ENCODE results near the gene ATRNL1.

ATRNL1 gene

GRCh38 chr10:115861864-115862263 lies 768.7 kb downstream of the ATRNL1 start:
- no peak for DNase-seq (ENCODE audit: low read depth, low spot score)
- no peaks in the 10 kb centered on the region for H3K4me1 ChIP-seq (ENCODE audit: insufficient read depth, insufficient read length)
- H3K36me3 ChIP-seq (ENCODE audit: insufficient read depth, insufficient read length, low read length) = no peaks in the 10 kb centered on the region
- TF ChIP-seq YY1 (IDR thresholded peaks at IDR 0.05; ENCODE audit: insufficient read depth, insufficient read length) (no peak), SUZ12 (IDR thresholded peaks at IDR 0.05; ENCODE audit: extremely low read depth, insufficient read depth, insufficient read length) (no peak), ZNF274 (IDR thresholded peaks at IDR 0.05; ENCODE audit: low read depth, low read length) (no peak)
- no peak overlapping the region for H3K9ac ChIP-seq (ENCODE audit: insufficient read length, low read depth)
- no peak overlapping the region for H3K4me3 ChIP-seq (ENCODE audit: insufficient read length, low read depth)
- no peaks in the 10 kb centered on the region for H3K27me3 ChIP-seq (ENCODE audit: insufficient read depth, insufficient read length)
- no peaks in the 10 kb centered on the region for H3K9me3 ChIP-seq (ENCODE audit: insufficient read depth, low read length)

DNA sequence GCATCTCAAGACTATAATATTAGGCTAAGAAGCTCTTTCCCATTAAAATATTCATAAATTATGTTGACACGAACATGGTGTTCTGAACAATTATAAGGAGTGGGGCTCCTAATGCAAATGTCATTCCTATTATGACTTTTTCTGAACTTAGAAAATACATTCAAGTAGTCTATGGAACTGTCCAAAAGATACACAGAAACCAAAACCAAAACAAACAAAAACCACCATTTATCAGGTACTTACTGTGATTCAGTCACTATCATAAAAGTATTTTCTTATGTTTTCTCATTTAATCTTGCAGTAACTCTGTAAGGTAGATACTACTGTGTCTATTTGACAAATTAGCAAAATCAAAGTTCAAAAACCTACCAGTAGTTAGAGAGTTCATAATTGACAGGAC lies 773.0 kb downstream of the ATRNL1 start:
- no peaks in the 10 kb centered on the region for H3K36me3 ChIP-seq (ENCODE audit: insufficient read depth, insufficient read length, low read length)
- no peaks in the 10 kb centered on the region for H3K4me1 ChIP-seq (ENCODE audit: insufficient read depth, insufficient read length)
- H3K4me3 ChIP-seq (ENCODE audit: insufficient read length, low read depth) = no peak overlapping the region
- H3K9me3 ChIP-seq (ENCODE audit: insufficient read depth, low read length) = no peaks in the 10 kb centered on the region
- no peak for DNase-seq (ENCODE audit: low read depth, low spot score)
- H3K9ac ChIP-seq (ENCODE audit: insufficient read length, low read depth) = no peak overlapping the region
- no peaks in the 10 kb centered on the region for H3K27me3 ChIP-seq (ENCODE audit: insufficient read depth, insufficient read length)
- TF ChIP-seq YY1 (IDR thresholded peaks at IDR 0.05; ENCODE audit: insufficient read depth, insufficient read length) = no peak
- TF ChIP-seq SUZ12 (IDR thresholded peaks at IDR 0.05; ENCODE audit: extremely low read depth, insufficient read depth, insufficient read length) = no peak
- TF ChIP-seq ZNF274 (IDR thresholded peaks at IDR 0.05; ENCODE audit: low read depth, low read length) = no peak

DNA sequence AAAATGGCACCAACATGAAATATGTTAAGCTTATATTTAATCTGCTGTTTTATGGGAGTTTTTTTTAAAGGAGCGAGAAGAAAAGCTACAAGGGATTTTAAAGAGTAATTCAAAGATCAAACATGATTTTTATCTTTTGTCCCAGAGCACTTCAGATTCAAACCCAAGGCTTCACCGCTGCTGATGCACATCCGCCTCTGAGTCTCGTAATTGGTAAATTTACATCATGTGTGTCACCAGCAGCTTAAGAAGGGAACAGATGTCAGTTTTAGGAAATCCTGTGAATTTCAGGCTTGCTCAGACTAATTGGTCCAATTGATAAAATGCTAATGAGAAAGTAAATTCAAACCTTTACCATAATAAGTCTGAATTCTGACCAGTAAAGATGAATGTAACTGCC lies 773.5 kb downstream of the ATRNL1 start:
- Histone ChIP-seq H3K27me3 (ENCODE audit: insufficient read depth, insufficient read length) (no peaks in the 10 kb centered on the region), H3K4me1 (ENCODE audit: insufficient read depth, insufficient read length) (no peaks in the 10 kb centered on the region), H3K4me3 (ENCODE audit: insufficient read length, low read depth) (no peak overlapping the region), H3K9ac (ENCODE audit: insufficient read length, low read depth) (no peak overlapping the region), H3K9me3 (ENCODE audit: insufficient read depth, low read length) (no peaks in the 10 kb centered on the region), H3K36me3 (ENCODE audit: insufficient read depth, insufficient read length, low read length) (no peaks in the 10 kb centered on the region)
- no peak for DNase-seq (ENCODE audit: low read depth, low spot score)
- no peak for TF ChIP-seq SUZ12 (IDR thresholded peaks at IDR 0.05; ENCODE audit: extremely low read depth, insufficient read depth, insufficient read length)
- TF ChIP-seq ZNF274 (IDR thresholded peaks at IDR 0.05; ENCODE audit: low read depth, low read length) = no peak
- no peak for TF ChIP-seq YY1 (IDR thresholded peaks at IDR 0.05; ENCODE audit: insufficient read depth, insufficient read length)

- DNase-seq (ENCODE audit: low read depth, low spot score) = no peak
- Histone ChIP-seq H3K9ac (ENCODE audit: insufficient read length, low read depth) (no peak overlapping the region), H3K9me3 (ENCODE audit: insufficient read depth, low read length) (no peaks in the 10 kb centered on the region), H3K36me3 (ENCODE audit: insufficient read depth, insufficient read length, low read length) (no peaks in the 10 kb centered on the region), H3K27me3 (ENCODE audit: insufficient read depth, insufficient read length) (no peaks in the 10 kb centered on the region), H3K4me3 (ENCODE audit: insufficient read length, low read depth) (no peak overlapping the region), H3K4me1 (ENCODE audit: insufficient read depth, insufficient read length) (no peaks in the 10 kb centered on the region)
- TF ChIP-seq ZNF274 (IDR thresholded peaks at IDR 0.05; ENCODE audit: low read depth, low read length) (no peak), YY1 (IDR thresholded peaks at IDR 0.05; ENCODE audit: insufficient read depth, insufficient read length) (no peak), SUZ12 (IDR thresholded peaks at IDR 0.05; ENCODE audit: extremely low read depth, insufficient read depth, insufficient read length) (no peak)
These were observed 774.1 kb downstream of the ATRNL1 start for GRCh38 chr10:115867305-115867704.

DNA sequence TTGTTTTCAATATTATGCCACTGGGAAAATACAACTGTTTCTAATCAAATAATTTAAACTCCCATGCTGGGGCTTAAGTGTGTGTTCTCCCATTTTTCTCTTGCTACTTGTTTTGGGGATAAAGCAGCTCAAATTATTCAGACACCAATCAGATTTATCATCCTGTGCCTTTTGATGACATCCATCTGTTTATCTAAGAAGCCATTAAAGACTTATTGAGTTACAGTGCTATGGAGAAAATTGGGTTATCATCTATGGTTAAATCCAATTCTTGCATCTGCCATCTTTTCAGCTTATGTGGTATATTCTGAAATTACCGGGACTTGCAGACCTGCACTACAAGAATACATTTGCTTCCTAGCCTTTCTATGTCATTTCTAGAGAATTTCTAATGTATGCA lies 778.7 kb downstream of the ATRNL1 start:
- TF ChIP-seq YY1 (IDR thresholded peaks at IDR 0.05; ENCODE audit: insufficient read depth, insufficient read length) (no peak), ZNF274 (IDR thresholded peaks at IDR 0.05; ENCODE audit: low read depth, low read length) (no peak), SUZ12 (IDR thresholded peaks at IDR 0.05; ENCODE audit: extremely low read depth, insufficient read depth, insufficient read length) (no peak)
- no peaks in the 10 kb centered on the region for H3K4me1 ChIP-seq (ENCODE audit: insufficient read depth, insufficient read length)
- no peak for DNase-seq (ENCODE audit: low read depth, low spot score)
- no peak overlapping the region for H3K9ac ChIP-seq (ENCODE audit: insufficient read length, low read depth)
- no peaks in the 10 kb centered on the region for H3K36me3 ChIP-seq (ENCODE audit: insufficient read depth, insufficient read length, low read length)
- H3K4me3 ChIP-seq (ENCODE audit: insufficient read length, low read depth) = no peak overlapping the region
- H3K27me3 ChIP-seq (ENCODE audit: insufficient read depth, insufficient read length) = no peaks in the 10 kb centered on the region
- no peaks in the 10 kb centered on the region for H3K9me3 ChIP-seq (ENCODE audit: insufficient read depth, low read length)

- Histone ChIP-seq H3K4me3 (ENCODE audit: insufficient read length, low read depth) (no peak overlapping the region), H3K36me3 (ENCODE audit: insufficient read depth, insufficient read length, low read length) (no peaks in the 10 kb centered on the region), H3K27me3 (ENCODE audit: insufficient read depth, insufficient read length) (no peaks in the 10 kb centered on the region), H3K9me3 (ENCODE audit: insufficient read depth, low read length) (no peaks in the 10 kb centered on the region), H3K9ac (ENCODE audit: insufficient read length, low read depth) (no peak overlapping the region), H3K4me1 (ENCODE audit: insufficient read depth, insufficient read length) (no peaks in the 10 kb centered on the region)
- TF ChIP-seq YY1 (IDR thresholded peaks at IDR 0.05; ENCODE audit: insufficient read depth, insufficient read length) (no peak), ZNF274 (IDR thresholded peaks at IDR 0.05; ENCODE audit: low read depth, low read length) (no peak), SUZ12 (IDR thresholded peaks at IDR 0.05; ENCODE audit: extremely low read depth, insufficient read depth, insufficient read length) (no peak)
- no peak for DNase-seq (ENCODE audit: low read depth, low spot score)
These were observed 782.0 kb downstream of the ATRNL1 start for GRCh38 chr10:115875172-115875571.

- DNase-seq (ENCODE audit: low read depth, low spot score) = no peak
- no peak overlapping the region for H3K9ac ChIP-seq (ENCODE audit: insufficient read length, low read depth)
- TF ChIP-seq SUZ12 (IDR thresholded peaks at IDR 0.05; ENCODE audit: extremely low read depth, insufficient read depth, insufficient read length) (no peak), ZNF274 (IDR thresholded peaks at IDR 0.05; ENCODE audit: low read depth, low read length) (no peak), YY1 (IDR thresholded peaks at IDR 0.05; ENCODE audit: insufficient read depth, insufficient read length) (no peak)
- H3K4me1 ChIP-seq (ENCODE audit: insufficient read depth, insufficient read length) = no peaks in the 10 kb centered on the region
- H3K36me3 ChIP-seq (ENCODE audit: insufficient read depth, insufficient read length, low read length) = no peaks in the 10 kb centered on the region
- peaks cover 7% of the 10 kb centered on the region; the same call in 1 of the 2 replicates for H3K9me3 ChIP-seq (ENCODE audit: insufficient read depth, low read length)
- no peak overlapping the region for H3K4me3 ChIP-seq (ENCODE audit: insufficient read length, low read depth)
- H3K27me3 ChIP-seq (ENCODE audit: insufficient read depth, insufficient read length) = no peaks in the 10 kb centered on the region
These were observed 786.4 kb downstream of the ATRNL1 start for GRCh38 chr10:115879372-115880089.

All from NT2/D1 (cell line).